RWPE2 (cell line): ENCODE data around the gene SEM1.

Experiments
- ATAC-seq: fragments of 200-7000 bp; cut with Tn5 transposase; 3 replicates; pipeline ENCODE4 v1.9.1; 2021; ENCODE audit warnings: low read depth
- DNase-seq: peaks from one replicate; pipeline ENCODE4 v3.0.0-alpha.2; 2020; ENCODE audit warnings: low spot score
- H3K27ac ChIP-seq: fragments of 450-650 bp; 2 replicates; pipeline ENCODE4 v1.5.1; 2017; ENCODE audit warnings: mild to moderate bottlenecking; ENCODE audit not compliant: poor library complexity, severe bottlenecking
- H3K27me3 ChIP-seq: fragments of 250-450 bp; sonication (Bioruptor Pico); 2 replicates; pipeline ENCODE4 v1.5.1; 2021; ENCODE audit warnings: mild to moderate bottlenecking, moderate library complexity; ENCODE audit not compliant: insufficient read depth, poor library complexity, severe bottlenecking
- H3K36me3 ChIP-seq: fragments of 250-450 bp; sonication (Bioruptor Pico); 2 replicates; pipeline ENCODE4 v1.5.1; 2020; ENCODE audit warnings: low read depth, mild to moderate bottlenecking, moderate library complexity
- H3K4me1 ChIP-seq: fragments of 250-450 bp; sonication (Bioruptor Pico); 2 replicates; pipeline ENCODE4 v1.5.1; 2021; ENCODE audit warnings: mild to moderate bottlenecking, moderate library complexity; ENCODE audit not compliant: insufficient read depth, poor library complexity, severe bottlenecking
- H3K4me3 ChIP-seq: fragments of 250-450 bp; sonication (Bioruptor Pico); 2 replicates; pipeline ENCODE4 v1.5.1; 2021; ENCODE audit warnings: mild to moderate bottlenecking, moderate library complexity; ENCODE audit not compliant: severe bottlenecking
- H3K9me3 ChIP-seq: fragments of 250-450 bp; sonication (Bioruptor Pico); 2 replicates; pipeline ENCODE4 v1.5.1; 2021; ENCODE audit warnings: mild to moderate bottlenecking, moderate library complexity; ENCODE audit not compliant: severe bottlenecking
- TF ChIP-seq, protein P1 (sequence below): fragments of 450-650 bp; IDR thresholded peaks from one replicate; pipeline ENCODE4 v1.5.1; 2017; ENCODE audit warnings: mild to moderate bottlenecking, moderate library complexity; ENCODE audit not compliant: poor library complexity, severe bottlenecking

The SEM1 gene

DNA sequence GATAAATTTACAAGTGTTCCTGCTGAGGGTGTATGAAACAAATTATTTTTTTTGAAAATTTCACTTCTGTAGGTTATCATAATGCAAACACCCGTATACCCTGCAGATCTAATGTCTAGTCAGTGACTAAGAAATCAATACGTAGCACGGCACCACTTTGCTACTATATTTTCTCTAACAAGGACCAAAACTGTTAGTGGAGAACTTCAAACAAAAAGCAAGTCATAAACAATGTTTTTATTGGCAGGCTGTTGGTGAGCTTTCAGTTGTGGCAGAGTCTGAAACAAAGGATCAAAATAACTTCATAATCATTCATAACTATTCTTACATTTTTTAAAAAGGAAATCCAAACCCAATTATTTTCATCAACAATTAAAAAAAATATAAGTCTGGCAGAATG is 11.8 kb downstream of the SEM1 start:
- no peaks in the 10 kb centered on the region for H3K27me3 ChIP-seq
- no peak overlapping the region for H3K27ac ChIP-seq
- no peak for DNase-seq
- ATAC-seq, result no peak
- H3K4me3 ChIP-seq, result no peak overlapping the region
- H3K36me3 ChIP-seq, result peaks cover 36% of the 10 kb centered on the region
- peaks cover 10% of the 10 kb centered on the region for H3K4me1 ChIP-seq
- TF ChIP-seq, protein P1, sequence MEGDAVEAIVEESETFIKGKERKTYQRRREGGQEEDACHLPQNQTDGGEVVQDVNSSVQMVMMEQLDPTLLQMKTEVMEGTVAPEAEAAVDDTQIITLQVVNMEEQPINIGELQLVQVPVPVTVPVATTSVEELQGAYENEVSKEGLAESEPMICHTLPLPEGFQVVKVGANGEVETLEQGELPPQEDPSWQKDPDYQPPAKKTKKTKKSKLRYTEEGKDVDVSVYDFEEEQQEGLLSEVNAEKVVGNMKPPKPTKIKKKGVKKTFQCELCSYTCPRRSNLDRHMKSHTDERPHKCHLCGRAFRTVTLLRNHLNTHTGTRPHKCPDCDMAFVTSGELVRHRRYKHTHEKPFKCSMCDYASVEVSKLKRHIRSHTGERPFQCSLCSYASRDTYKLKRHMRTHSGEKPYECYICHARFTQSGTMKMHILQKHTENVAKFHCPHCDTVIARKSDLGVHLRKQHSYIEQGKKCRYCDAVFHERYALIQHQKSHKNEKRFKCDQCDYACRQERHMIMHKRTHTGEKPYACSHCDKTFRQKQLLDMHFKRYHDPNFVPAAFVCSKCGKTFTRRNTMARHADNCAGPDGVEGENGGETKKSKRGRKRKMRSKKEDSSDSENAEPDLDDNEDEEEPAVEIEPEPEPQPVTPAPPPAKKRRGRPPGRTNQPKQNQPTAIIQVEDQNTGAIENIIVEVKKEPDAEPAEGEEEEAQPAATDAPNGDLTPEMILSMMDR, result no peak
- no peaks in the 10 kb centered on the region for H3K9me3 ChIP-seq

GRCh38 chr7:96695581-96695980 is 14.1 kb downstream of the SEM1 start:
- no peaks in the 10 kb centered on the region for H3K9me3 ChIP-seq
- TF ChIP-seq, protein P1, result no peak
- H3K27me3 ChIP-seq, result no peaks in the 10 kb centered on the region
- no peak overlapping the region for H3K27ac ChIP-seq
- H3K4me3 ChIP-seq, result no peak overlapping the region
- peaks cover 10% of the 10 kb centered on the region for H3K4me1 ChIP-seq
- H3K36me3 ChIP-seq, result peaks cover 44% of the 10 kb centered on the region
- ATAC-seq (no peak), DNase-seq (no peak)

- no peaks in the 10 kb centered on the region for H3K9me3 ChIP-seq
- no peak overlapping the region for H3K4me3 ChIP-seq
- TF ChIP-seq, protein P1, result no peak
- H3K36me3 ChIP-seq, result peaks cover 47% of the 10 kb centered on the region
- no peaks in the 10 kb centered on the region for H3K27me3 ChIP-seq
- no peak for DNase-seq
- H3K27ac ChIP-seq, result no peak overlapping the region
- H3K4me1 ChIP-seq, result peaks cover 10% of the 10 kb centered on the region
- no peak for ATAC-seq
These were observed 15.6 kb downstream of the SEM1 start for GRCh38 chr7:96694082-96694481.

GRCh38 chr7:96691702-96692101 is 17.9 kb downstream of the SEM1 start:
- ATAC-seq (no peak), DNase-seq (no peak)
- H3K4me3 ChIP-seq, result no peak overlapping the region
- H3K4me1 ChIP-seq, result peaks cover 9% of the 10 kb centered on the region
- no peaks in the 10 kb centered on the region for H3K9me3 ChIP-seq
- H3K36me3 ChIP-seq, result peaks cover 68% of the 10 kb centered on the region
- TF ChIP-seq, protein P1, result no peak
- no peaks in the 10 kb centered on the region for H3K27me3 ChIP-seq
- H3K27ac ChIP-seq, result no peak overlapping the region

DNA sequence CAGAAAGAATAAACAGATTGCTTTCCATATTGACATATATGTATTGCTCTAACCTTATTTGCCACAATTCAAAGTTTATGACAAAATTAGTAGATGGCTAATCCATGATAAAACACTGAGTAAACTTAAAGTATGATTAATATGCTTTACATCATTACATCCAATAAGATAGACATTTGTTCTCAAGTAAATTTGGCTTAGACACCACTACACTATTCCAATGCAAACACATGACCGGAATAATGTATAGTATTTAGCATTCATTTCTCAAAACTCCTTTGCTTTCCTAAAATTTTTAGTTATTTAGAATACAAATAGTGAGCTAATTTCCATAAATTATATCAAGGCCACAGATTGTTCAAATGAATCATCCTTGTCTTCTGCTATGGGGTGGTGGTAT is 20.2 kb downstream of the SEM1 start:
- Histone ChIP-seq H3K36me3 (peaks cover 61% of the 10 kb centered on the region), H3K4me1 (peaks cover 2% of the 10 kb centered on the region), H3K27ac (no peak overlapping the region), H3K27me3 (no peaks in the 10 kb centered on the region), H3K4me3 (no peak overlapping the region), H3K9me3 (no peaks in the 10 kb centered on the region)
- ATAC-seq (no peak), DNase-seq (no peak)
- TF ChIP-seq, protein P1, result no peak
